Measurements from ENCODE around the gene PAXX. TPM values are rescaled to one million over a fixed set of nuclear protein-coding genes. Genes with fewer than 3 reads are reported as not detected.

The PAXX gene
- total RNA-seq, 2 donors from 2014 or later = 34.0 to 97.2 TPM

- Histone ChIP-seq H3K4me1 (peaks cover 9% of the 10 kb centered on the region), H3K4me3 (no peak overlapping the region), H3K27ac (no peak overlapping the region), H3K9me3 (no peaks in the 10 kb centered on the region), H3K36me3 (replicated peaks in 1 of 2; ENCODE audit: insufficient read depth in 1 of 2, low read depth in 2 of 2) (no peaks in the 10 kb centered on the region), H3K27me3 (no peaks in the 10 kb centered on the region)
- 88 to 95% methylated on average over 4 of the region's 4 CpGs for WGBS, 2 donors
- DNase-seq (no peak), ATAC-seq (no peak)
- intact Hi-C loops (cut with DNase I) = no loop called here
- TF ChIP-seq POLR2A (IDR thresholded peaks at IDR 0.05) = no peak
- TF ChIP-seq CTCF (IDR thresholded peaks at IDR 0.05) = no peak
These were observed 35.6 kb upstream of the PAXX start for GRCh38 chr9:136956604-136957003.

- H3K4me1 ChIP-seq = peaks cover under 1% of the 10 kb centered on the region
- TF ChIP-seq POLR2A (IDR thresholded peaks at IDR 0.05) = no peak
- TF ChIP-seq CTCF (IDR thresholded peaks at IDR 0.05) = no peak
- H3K9me3 ChIP-seq = no peaks in the 10 kb centered on the region
- intact Hi-C loops (cut with DNase I) = no loop called here
- H3K27me3 ChIP-seq = no peaks in the 10 kb centered on the region
- no peak for DNase-seq
- no peaks in the 10 kb centered on the region for H3K36me3 ChIP-seq (replicated peaks in 1 of 2; ENCODE audit: insufficient read depth in 1 of 2, low read depth in 2 of 2)
- 73 to 94% methylated on average over 1 of the region's 1 CpG for WGBS, 2 donors
- H3K4me3 ChIP-seq = no peak overlapping the region
- H3K27ac ChIP-seq = no peak overlapping the region
- no peak for ATAC-seq
These were observed 34.8 kb upstream of the PAXX start for GRCh38 chr9:136957461-136957860.

GRCh38 chr9:136957901-136958300 is 34.3 kb upstream of the PAXX start:
- no peaks in the 10 kb centered on the region for H3K36me3 ChIP-seq (replicated peaks in 1 of 2; ENCODE audit: insufficient read depth in 1 of 2, low read depth in 2 of 2)
- DNase-seq (no peak), ATAC-seq (no peak)
- intact Hi-C loops (cut with DNase I) = no loop called here
- no peak overlapping the region for H3K4me3 ChIP-seq
- WGBS, 2 donors = 88 to 100% methylated on average over 3 to 5 of the region's 6 CpGs
- no peaks in the 10 kb centered on the region for H3K27me3 ChIP-seq
- no peaks in the 10 kb centered on the region for H3K9me3 ChIP-seq
- no peaks in the 10 kb centered on the region for H3K4me1 ChIP-seq
- TF ChIP-seq POLR2A (IDR thresholded peaks at IDR 0.05) (no peak), CTCF (IDR thresholded peaks at IDR 0.05) (no peak)
- H3K27ac ChIP-seq = no peak overlapping the region

GRCh38 chr9:136958473-136958872 is 33.7 kb upstream of the PAXX start:
- no peak for DNase-seq
- TF ChIP-seq CTCF (IDR thresholded peaks at IDR 0.05) (no peak), POLR2A (IDR thresholded peaks at IDR 0.05) (no peak)
- H3K36me3 ChIP-seq (replicated peaks in 1 of 2; ENCODE audit: insufficient read depth in 1 of 2, low read depth in 2 of 2) = no peaks in the 10 kb centered on the region
- intact Hi-C loops (cut with DNase I) = no loop called here
- no peaks in the 10 kb centered on the region for H3K27me3 ChIP-seq
- WGBS, 2 donors = 80 to 83% methylated on average over 4 to 6 of the region's 7 CpGs
- H3K9me3 ChIP-seq = no peaks in the 10 kb centered on the region
- ATAC-seq = peak; percentile 10
- H3K27ac ChIP-seq = no peak overlapping the region
- H3K4me3 ChIP-seq = no peak overlapping the region
- H3K4me1 ChIP-seq = no peaks in the 10 kb centered on the region

Measured in body of pancreas (tissue), 4 donors.